Transverse colon (tissue), 3 donors: ENCODE results near the gene CAPNS2.

Source experiments
- CTCF ChIP-seq, 5 experiments: fragments of 200-600 bp in 3 of 5; fragments of 450-650 bp in 2 of 5; sonication (generic) in 3 of 5; IDR thresholded peaks; 1 replicate in 2 of 5; 2 replicates in 3 of 5; pipeline ENCODE4 v1.5.1; 2016 to 2017; ENCODE audit warnings: antibody characterized with exemption in 5 of 5, inconsistent platforms in 3 of 5, mild to moderate bottlenecking in 2 of 5, moderate library complexity in 1 of 5
- POLR2A ChIP-seq: fragments of 450-650 bp; IDR thresholded peaks from one replicate; pipeline ENCODE4 v1.6.1; 2016; ENCODE audit warnings: antibody characterized with exemption, mild to moderate bottlenecking, moderate library complexity

GRCh38 chr16:55539049-55539448 is 27.4 kb upstream of the CAPNS2 start:
- TF ChIP-seq CTCF (IDR thresholded peaks at IDR 0.05), result no peak
- TF ChIP-seq POLR2A, result no peak
